ENCODE measurements around the gene RNU6-1. TPM values are rescaled to one million over a fixed set of nuclear protein-coding genes. Genes with fewer than 3 reads are reported as not detected.

Gene RNU6-1
- total RNA-seq, 1 donor from 2014 or later, result not detected

GRCh38 chr15:67828969-67829646 lies 10.7 kb downstream of the RNU6-1 start:
- DNase-seq (ENCODE audit: low read depth, low spot score), result no peak
- TF ChIP-seq CTCF (conservative IDR thresholded peaks at IDR 0.05), result no peak
- Mint-ChIP-seq H3K36me3 (ENCODE audit: low read depth) (no peaks in the 10 kb centered on the region), H3K4me3 (no peak overlapping the region), H3K4me1 (peaks cover 25% of the 10 kb centered on the region), H3K27ac (ENCODE audit: unreplicated experiment) (no peak overlapping the region), H3K9me3 (no peaks in the 10 kb centered on the region), H3K27me3 (ENCODE audit: low read depth) (peaks cover 87% of the 10 kb centered on the region)

- H3K4me1 Mint-ChIP-seq, result peaks cover 25% of the 10 kb centered on the region
- H3K27me3 Mint-ChIP-seq (ENCODE audit: low read depth), result peaks cover 87% of the 10 kb centered on the region
- TF ChIP-seq CTCF (conservative IDR thresholded peaks at IDR 0.05), result no peak
- no peaks in the 10 kb centered on the region for H3K9me3 Mint-ChIP-seq
- no peak overlapping the region for H3K4me3 Mint-ChIP-seq
- H3K27ac Mint-ChIP-seq (ENCODE audit: unreplicated experiment), result no peak overlapping the region
- H3K36me3 Mint-ChIP-seq (ENCODE audit: low read depth), result no peaks in the 10 kb centered on the region
- no peak for DNase-seq (ENCODE audit: low read depth, low spot score)
Measured at GRCh38 chr15:67828278-67828968, 11.4 kb downstream of the RNU6-1 start.

GRCh38 chr15:67827562-67828277 lies 12.1 kb downstream of the RNU6-1 start:
- H3K4me1 Mint-ChIP-seq, result peaks cover 19% of the 10 kb centered on the region
- H3K4me3 Mint-ChIP-seq, result no peak overlapping the region
- no peaks in the 10 kb centered on the region for H3K36me3 Mint-ChIP-seq (ENCODE audit: low read depth)
- no peaks in the 10 kb centered on the region for H3K9me3 Mint-ChIP-seq
- H3K27ac Mint-ChIP-seq (ENCODE audit: unreplicated experiment), result no peak overlapping the region
- peaks cover 84% of the 10 kb centered on the region for H3K27me3 Mint-ChIP-seq (ENCODE audit: low read depth)
- no peak for DNase-seq (ENCODE audit: low read depth, low spot score)
- TF ChIP-seq CTCF (conservative IDR thresholded peaks at IDR 0.05), result no peak

- H3K27ac Mint-ChIP-seq (ENCODE audit: unreplicated experiment), result no peak overlapping the region
- peaks cover 84% of the 10 kb centered on the region for H3K27me3 Mint-ChIP-seq (ENCODE audit: low read depth)
- H3K4me3 Mint-ChIP-seq, result no peak overlapping the region
- no peaks in the 10 kb centered on the region for H3K9me3 Mint-ChIP-seq
- DNase-seq (ENCODE audit: low read depth, low spot score), result no peak
- TF ChIP-seq CTCF (conservative IDR thresholded peaks at IDR 0.05), result no peak
- H3K4me1 Mint-ChIP-seq, result peaks cover 24% of the 10 kb centered on the region
- H3K36me3 Mint-ChIP-seq (ENCODE audit: low read depth), result no peaks in the 10 kb centered on the region
Measured at GRCh38 chr15:67826717-67827561, 12.9 kb downstream of the RNU6-1 start.
